ENCODE data around the gene CYBA. TPM values are rescaled to one million over a fixed set of nuclear protein-coding genes. Genes with fewer than 3 reads are reported as not detected.

The CYBA gene
- polyA plus RNA-seq, 1 donor (not counting 4 experiments of a cell fraction or from before 2014, with no cell fraction given), result 4.4 TPM

DNA sequence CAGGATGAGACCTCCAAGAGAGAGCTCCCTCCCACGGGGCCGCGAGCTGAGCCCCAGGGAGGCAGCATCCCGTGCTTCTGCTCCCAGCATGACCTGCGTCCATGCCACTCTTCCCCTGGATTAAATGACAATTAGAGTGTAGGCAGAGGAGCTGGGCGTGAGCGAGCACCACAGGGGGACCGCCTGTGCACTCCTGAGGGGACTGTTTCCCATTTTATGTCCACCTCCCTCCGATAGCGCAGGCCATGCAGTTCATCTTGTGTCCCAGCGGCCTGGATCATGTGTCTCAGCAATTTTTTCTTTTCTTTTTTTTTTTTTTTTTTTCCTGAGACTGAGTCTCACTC lies 18.3 kb downstream of the CYBA start:
- no peak for TF ChIP-seq CTCF (optimal IDR thresholded peaks at IDR 0.05 in 1 of 3, IDR thresholded peaks at IDR 0.05 in 1 of 3, conservative IDR thresholded peaks at IDR 0.05 in 1 of 3; ENCODE audit: extremely low read depth in 1 of 3, insufficient read depth in 2 of 3, low read length in 3 of 3)
- TF ChIP-seq EZH2 (IDR thresholded peaks at IDR 0.05; ENCODE audit: low read length), result no peak
- Histone ChIP-seq H3K36me3 (ENCODE audit: control insufficient read depth in 2 of 2, extremely low read depth in 1 of 2, insufficient read depth in 2 of 2, low read length in 2 of 2) (peaks cover 13 to 23% of the 10 kb centered on the region in 2 experiments), H3K4me2 (ENCODE audit: control insufficient read depth, extremely low read depth, insufficient read depth, low read depth, low read length) (no peak overlapping the region), H3K27ac (ENCODE audit: control insufficient read depth, insufficient read depth, low read length) (no peak overlapping the region), H3K27me3 (ENCODE audit: control insufficient read depth, extremely low read depth, insufficient read depth, low read length) (peaks cover 21% of the 10 kb centered on the region), H4K20me1 (ENCODE audit: control insufficient read depth, extremely low read depth, insufficient read depth, low read length) (no peaks in the 10 kb centered on the region), H3K4me3 (ENCODE audit: control insufficient read depth in 2 of 3, extremely low read depth in 1 of 3, insufficient read depth in 2 of 3, low read depth in 1 of 3, low read length in 3 of 3) (no peak overlapping the region), H3K9me3 (ENCODE audit: control insufficient read depth, low read depth, low read length) (no peaks in the 10 kb centered on the region), H3K79me2 (ENCODE audit: control insufficient read depth, insufficient read depth, low read length) (no peaks in the 10 kb centered on the region), H2AFZ (ENCODE audit: control insufficient read depth, low read length) (no peak overlapping the region), H3K4me1 (ENCODE audit: control insufficient read depth, extremely low read depth, insufficient read depth, low read length) (peaks cover 11% of the 10 kb centered on the region), H3K9ac (ENCODE audit: control insufficient read depth, extremely low read depth, insufficient read depth, low read length) (no peak overlapping the region), H3K9me1 (ENCODE audit: control insufficient read depth, extremely low read depth, insufficient read depth, low read length) (no peaks in the 10 kb centered on the region)
- dilution Hi-C loops (cut with MboI; ENCODE audit: extremely low pct_ligation_motif_present, low sequenced_read_pairs), result no loop called here
- no peak for DNase-seq (ENCODE audit: low read depth, low spot score)
- no peak for FAIRE-seq

- H3K4me2 ChIP-seq (ENCODE audit: control insufficient read depth, extremely low read depth, insufficient read depth, low read depth, low read length), result no peak overlapping the region
- no peaks in the 10 kb centered on the region for H3K9me3 ChIP-seq (ENCODE audit: control insufficient read depth, low read depth, low read length)
- no peak overlapping the region for H3K4me3 ChIP-seq (ENCODE audit: control insufficient read depth in 2 of 3, extremely low read depth in 1 of 3, insufficient read depth in 2 of 3, low read depth in 1 of 3, low read length in 3 of 3)
- H3K79me2 ChIP-seq (ENCODE audit: control insufficient read depth, insufficient read depth, low read length), result no peaks in the 10 kb centered on the region
- peaks cover 17% of the 10 kb centered on the region for H3K27me3 ChIP-seq (ENCODE audit: control insufficient read depth, extremely low read depth, insufficient read depth, low read length)
- H3K27ac ChIP-seq (ENCODE audit: control insufficient read depth, insufficient read depth, low read length), result no peak overlapping the region
- H3K36me3 ChIP-seq (ENCODE audit: control insufficient read depth in 2 of 2, extremely low read depth in 1 of 2, insufficient read depth in 2 of 2, low read length in 2 of 2), result peaks cover 13 to 27% of the 10 kb centered on the region in 2 experiments
- TF ChIP-seq CTCF (optimal IDR thresholded peaks at IDR 0.05 in 1 of 3, IDR thresholded peaks at IDR 0.05 in 1 of 3, conservative IDR thresholded peaks at IDR 0.05 in 1 of 3; ENCODE audit: extremely low read depth in 1 of 3, insufficient read depth in 2 of 3, low read length in 3 of 3), result no peak
- TF ChIP-seq EZH2 (IDR thresholded peaks at IDR 0.05; ENCODE audit: low read length), result no peak
- no peak for DNase-seq (ENCODE audit: low read depth, low spot score)
- peaks cover 11% of the 10 kb centered on the region for H3K4me1 ChIP-seq (ENCODE audit: control insufficient read depth, extremely low read depth, insufficient read depth, low read length)
- dilution Hi-C loops (cut with MboI; ENCODE audit: extremely low pct_ligation_motif_present, low sequenced_read_pairs), result no loop called here
- no peak overlapping the region for H3K9ac ChIP-seq (ENCODE audit: control insufficient read depth, extremely low read depth, insufficient read depth, low read length)
- H4K20me1 ChIP-seq (ENCODE audit: control insufficient read depth, extremely low read depth, insufficient read depth, low read length), result no peaks in the 10 kb centered on the region
- H3K9me1 ChIP-seq (ENCODE audit: control insufficient read depth, extremely low read depth, insufficient read depth, low read length), result no peaks in the 10 kb centered on the region
- no peak overlapping the region for H2AFZ ChIP-seq (ENCODE audit: control insufficient read depth, low read length)
- no peak for FAIRE-seq
Measured at GRCh38 chr16:88631920-88632586, 18.8 kb downstream of the CYBA start.
